ENCODE measurements around the gene DYNC2H1.
"Not testable (repeated sequence)": the region's sequence is repeated elsewhere in the genome, so short reads cannot be mapped to it uniquely, and the experiment has no call there.

The DYNC2H1 gene

DNA sequence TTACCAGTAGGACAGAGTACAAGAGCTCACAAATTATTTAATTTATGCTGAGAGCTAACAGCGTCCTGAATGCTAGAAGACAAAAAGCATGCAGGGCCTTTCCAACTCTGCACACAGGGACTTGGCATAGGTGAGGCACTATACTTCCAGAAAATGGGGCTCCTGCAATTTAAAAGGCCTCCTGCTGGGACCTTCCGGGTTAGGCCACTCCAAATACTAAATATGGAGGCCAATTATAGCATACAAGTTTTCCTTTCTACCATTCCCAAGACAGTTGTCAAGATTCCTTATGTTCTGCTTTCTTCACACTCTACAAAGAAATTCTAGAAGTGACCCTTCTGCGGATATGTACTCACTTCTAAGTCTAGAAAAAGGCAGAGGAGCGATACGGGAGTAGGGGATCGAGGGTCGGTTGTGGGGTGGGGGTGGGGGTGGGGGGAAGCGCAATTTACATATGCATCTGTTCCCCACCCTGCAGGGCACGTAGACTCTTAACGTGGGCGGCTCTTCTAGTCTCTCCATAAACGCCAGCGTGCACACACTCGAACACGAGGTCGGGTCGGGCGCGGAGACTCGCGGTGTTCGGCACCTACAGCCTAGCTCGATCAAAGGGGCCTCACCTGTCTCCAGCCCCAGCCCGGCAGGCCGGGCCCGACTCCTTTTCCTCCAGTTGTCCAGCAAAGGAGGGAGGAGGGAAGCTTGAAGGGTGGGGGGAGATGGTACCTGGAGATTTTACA is 18.0 kb upstream of the DYNC2H1 start:
- no peaks in the 10 kb centered on the region for H3K9me3 ChIP-seq (ENCODE audit: low read length)
- peak overlapping the region; percentile 91 for H3K4me3 ChIP-seq (ENCODE audit: low read length)
- no peaks in the 10 kb centered on the region for H3K27me3 ChIP-seq (ENCODE audit: insufficient read depth, low read length)
- H3K4me1 ChIP-seq (ENCODE audit: insufficient read depth, low read length) = peaks cover 13% of the 10 kb centered on the region
- H3K36me3 ChIP-seq (ENCODE audit: insufficient read depth, low read length) = peaks cover 17% of the 10 kb centered on the region
- peak overlapping the region; percentile 88 for H2AFZ ChIP-seq (ENCODE audit: low read depth, low read length)

DNA sequence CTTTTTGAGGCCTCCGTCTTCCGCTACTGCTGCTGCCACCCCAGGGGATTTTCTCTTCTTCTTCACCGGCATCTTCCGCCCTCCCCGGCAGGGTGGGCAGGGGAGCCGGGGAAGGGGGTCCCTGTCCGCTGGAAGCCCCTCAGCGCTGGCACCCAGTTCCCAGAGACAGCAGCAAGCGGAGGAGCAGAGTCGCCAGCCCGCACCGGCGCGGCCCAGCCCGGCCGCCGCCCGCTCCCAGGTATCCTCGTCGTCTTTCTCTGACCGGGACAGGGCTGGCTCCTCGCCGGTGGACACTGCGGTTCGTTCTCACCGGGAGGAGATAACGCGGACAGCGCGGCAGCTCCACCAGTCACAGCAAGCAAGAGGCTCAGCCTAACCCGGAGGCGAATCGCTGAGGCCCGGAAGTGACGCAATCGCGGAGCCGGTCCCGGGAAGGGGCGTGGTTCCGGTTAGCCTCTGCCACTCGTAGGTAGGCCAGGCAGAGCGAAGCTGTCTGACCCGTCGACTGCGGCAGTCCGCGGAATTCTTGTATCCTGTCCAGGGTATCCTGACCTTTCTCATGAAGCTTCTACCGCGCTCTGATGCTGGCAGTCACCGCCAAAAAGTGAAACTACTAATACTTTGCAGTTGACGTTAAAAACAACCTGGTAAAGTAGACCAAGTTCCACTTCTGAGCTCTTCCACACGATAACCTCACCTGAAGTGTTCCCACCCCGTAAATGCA is 17.3 kb upstream of the DYNC2H1 start, which contains the start of gene DCUN1D5:
DCUN1D5 (minus strand) TSS at position 360 of the 724 bp plus-strand sequence; CDS start at position 72, 288 bp downstream.
- Histone ChIP-seq H3K27me3 (ENCODE audit: insufficient read depth, low read length) (no peaks in the 10 kb centered on the region), H3K4me3 (ENCODE audit: low read length) (peak within 1 kb of the TSS; percentile 91), H2AFZ (ENCODE audit: low read depth, low read length) (peak within 1 kb of the TSS; percentile 88), H3K9me3 (ENCODE audit: low read length) (no peaks in the 10 kb centered on the region), H3K4me1 (ENCODE audit: insufficient read depth, low read length) (peaks cover 13% of the 10 kb centered on the region), H3K36me3 (ENCODE audit: insufficient read depth, low read length) (peaks cover 14% of the 10 kb centered on the region)

DNA sequence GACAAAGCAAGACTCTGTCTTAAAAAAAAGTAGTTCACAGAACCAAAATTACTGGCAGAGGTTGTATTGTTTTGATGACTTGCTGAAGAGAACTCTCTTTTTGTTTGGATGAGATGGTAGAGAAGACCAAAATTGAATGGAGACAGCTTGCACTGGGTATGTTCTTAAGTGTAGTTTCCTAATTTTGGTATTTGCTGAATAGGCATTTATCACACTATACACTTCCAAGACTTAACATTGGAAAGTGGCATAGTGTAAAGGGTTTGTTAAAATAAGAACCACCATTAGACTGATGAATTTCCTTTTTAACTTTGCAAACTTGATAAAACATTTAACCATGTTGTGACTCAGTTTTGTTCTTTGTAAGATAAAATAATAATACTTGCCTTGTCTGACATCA is 11.9 kb upstream of the DYNC2H1 start:
- no peaks in the 10 kb centered on the region for H3K4me1 ChIP-seq (ENCODE audit: insufficient read depth, low read length)
- no peak overlapping the region for H3K4me3 ChIP-seq (ENCODE audit: low read length)
- H3K36me3 ChIP-seq (ENCODE audit: insufficient read depth, low read length) = no peaks in the 10 kb centered on the region
- H3K9me3 ChIP-seq (ENCODE audit: low read length) = no peaks in the 10 kb centered on the region
- H2AFZ ChIP-seq (ENCODE audit: low read depth, low read length) = no peak overlapping the region
- no peaks in the 10 kb centered on the region for H3K27me3 ChIP-seq (ENCODE audit: insufficient read depth, low read length)

DNA sequence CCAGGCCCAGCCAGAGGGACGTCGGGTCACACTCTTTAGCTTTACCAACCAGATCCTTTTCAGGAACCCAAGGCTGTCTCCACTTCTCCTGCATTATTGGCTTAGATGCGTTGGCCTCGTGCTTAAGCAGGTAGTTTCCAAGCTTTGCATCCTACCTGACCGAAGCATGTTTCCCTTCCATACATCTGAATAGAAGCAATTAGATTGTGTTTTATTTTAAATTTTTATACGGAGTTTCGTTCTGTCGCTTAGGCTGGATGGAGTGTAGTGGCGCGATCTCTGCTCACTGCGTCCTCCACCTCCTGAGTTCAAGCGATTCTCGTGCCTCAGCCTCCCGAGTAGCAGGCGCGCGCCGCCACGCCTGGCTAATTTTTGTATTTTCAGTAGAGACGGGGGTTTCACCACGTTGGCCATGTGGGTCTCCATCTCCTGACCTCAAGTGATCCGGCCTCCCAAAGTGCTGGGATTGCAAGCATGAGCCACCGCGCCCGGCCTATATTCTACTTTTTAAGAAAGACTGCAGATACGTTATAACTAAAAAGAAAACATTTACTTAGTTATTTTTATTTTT is 677 bp downstream of the DYNC2H1 start:
- peak overlapping the region; percentile 70 for H2AFZ ChIP-seq (ENCODE audit: low read depth, low read length)
- peak overlapping the region; percentile 92 for H3K4me3 ChIP-seq (ENCODE audit: low read length)
- H3K4me1 ChIP-seq (ENCODE audit: insufficient read depth, low read length) = no peaks in the 10 kb centered on the region
- H3K36me3 ChIP-seq (ENCODE audit: insufficient read depth, low read length) = no peaks in the 10 kb centered on the region
- no peaks in the 10 kb centered on the region for H3K9me3 ChIP-seq (ENCODE audit: low read length)
- no peaks in the 10 kb centered on the region for H3K27me3 ChIP-seq (ENCODE audit: insufficient read depth, low read length)

DNA sequence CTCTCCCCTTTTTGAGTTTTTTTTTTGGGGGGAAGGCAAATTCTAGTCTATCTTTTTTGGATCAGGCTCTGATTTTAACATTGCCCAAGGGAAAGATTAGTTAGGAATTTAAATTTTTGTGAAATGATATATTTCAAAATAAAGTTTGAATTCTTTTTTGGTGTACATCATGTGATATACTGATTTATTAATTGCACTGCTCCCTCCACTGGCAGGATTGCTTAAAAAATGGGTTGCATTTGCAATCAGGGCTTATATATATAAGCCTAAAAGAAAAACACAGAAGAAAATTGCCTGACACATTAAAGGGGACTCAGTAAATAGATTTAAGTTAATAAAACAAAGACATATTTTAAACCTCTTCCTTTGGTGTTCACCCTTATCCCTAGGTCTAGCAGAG is 1.2 kb downstream of the DYNC2H1 start:
- Histone ChIP-seq H3K4me3 (ENCODE audit: low read length) (peak overlapping the region; percentile 92), H3K9me3 (ENCODE audit: low read length) (no peaks in the 10 kb centered on the region), H3K4me1 (ENCODE audit: insufficient read depth, low read length) (no peaks in the 10 kb centered on the region), H3K36me3 (ENCODE audit: insufficient read depth, low read length) (no peaks in the 10 kb centered on the region), H3K27me3 (ENCODE audit: insufficient read depth, low read length) (no peaks in the 10 kb centered on the region), H2AFZ (ENCODE audit: low read depth, low read length) (peak overlapping the region; percentile 70)

DNA sequence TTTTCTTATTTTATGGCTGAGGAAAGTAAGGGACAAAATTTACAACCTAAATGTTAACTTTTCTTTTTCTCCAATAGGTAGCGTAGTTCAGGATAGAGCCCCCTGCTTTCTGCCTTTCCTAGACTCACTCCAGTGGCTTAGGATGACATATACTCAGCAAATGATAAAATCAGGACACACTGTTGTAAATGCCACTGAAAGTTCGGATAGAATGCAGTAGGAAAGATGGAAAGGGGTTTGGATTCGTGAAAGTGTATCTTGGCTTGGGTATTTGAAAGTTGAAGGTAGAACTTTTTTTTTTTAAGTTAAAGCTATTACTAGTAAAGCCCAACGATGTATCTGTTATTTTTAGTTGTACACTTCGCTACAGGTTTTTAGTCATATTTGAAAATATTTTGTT is 2.2 kb downstream of the DYNC2H1 start:
- no peak overlapping the region for H2AFZ ChIP-seq (ENCODE audit: low read depth, low read length)
- H3K4me3 ChIP-seq (ENCODE audit: low read length) = no peak overlapping the region
- H3K4me1 ChIP-seq (ENCODE audit: insufficient read depth, low read length) = no peaks in the 10 kb centered on the region
- no peaks in the 10 kb centered on the region for H3K9me3 ChIP-seq (ENCODE audit: low read length)
- H3K36me3 ChIP-seq (ENCODE audit: insufficient read depth, low read length) = no peaks in the 10 kb centered on the region
- no peaks in the 10 kb centered on the region for H3K27me3 ChIP-seq (ENCODE audit: insufficient read depth, low read length)

DNA sequence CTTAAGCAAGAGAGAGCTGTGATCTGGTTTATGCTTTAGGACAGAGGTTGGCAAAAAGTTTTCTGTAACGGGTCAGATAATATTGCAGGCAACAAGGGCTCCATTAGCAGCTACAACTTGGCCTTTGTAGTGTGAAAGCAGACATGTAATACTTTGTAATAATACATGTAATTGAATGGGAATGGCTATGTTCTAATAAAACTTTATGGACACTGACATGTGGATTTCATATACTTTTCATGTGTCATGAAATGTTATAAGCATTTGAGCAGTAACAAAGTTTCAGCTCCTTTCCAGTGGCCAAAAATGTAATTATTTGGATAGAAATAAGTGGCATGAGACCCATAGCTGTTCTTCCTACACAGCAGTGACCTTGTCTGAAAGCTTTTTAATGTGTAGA is 3.1 kb downstream of the DYNC2H1 start:
- Histone ChIP-seq H3K27me3 (ENCODE audit: insufficient read depth, low read length) (no peaks in the 10 kb centered on the region), H3K9me3 (ENCODE audit: low read length) (no peaks in the 10 kb centered on the region), H3K36me3 (ENCODE audit: insufficient read depth, low read length) (no peaks in the 10 kb centered on the region), H3K4me3 (ENCODE audit: low read length) (no peak overlapping the region), H3K4me1 (ENCODE audit: insufficient read depth, low read length) (no peaks in the 10 kb centered on the region), H2AFZ (ENCODE audit: low read depth, low read length) (no peak overlapping the region)

DNA sequence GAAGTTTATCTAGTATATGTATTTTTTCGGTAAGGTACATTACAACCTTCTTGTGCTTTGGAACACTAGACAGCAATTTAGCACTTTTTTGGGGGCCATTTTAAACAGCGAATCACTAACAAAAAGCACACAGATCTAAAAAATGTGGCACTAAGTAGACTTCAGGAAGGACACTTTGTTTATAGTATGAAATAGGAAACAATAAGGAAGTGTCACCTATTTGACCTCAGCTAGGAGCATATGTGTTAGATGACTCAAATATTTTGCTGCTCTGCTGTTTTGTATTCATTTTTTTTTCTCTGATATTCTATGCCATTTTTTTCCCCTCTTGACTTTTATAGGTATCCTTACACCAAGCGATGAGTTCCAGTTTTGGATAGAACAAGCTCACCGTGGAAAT is 5.6 kb downstream of the DYNC2H1 start:
- Histone ChIP-seq H2AFZ (ENCODE audit: low read depth, low read length) (no peak overlapping the region), H3K4me1 (ENCODE audit: insufficient read depth, low read length) (no peaks in the 10 kb centered on the region), H3K36me3 (ENCODE audit: insufficient read depth, low read length) (peaks cover 5% of the 10 kb centered on the region), H3K27me3 (ENCODE audit: insufficient read depth, low read length) (no peaks in the 10 kb centered on the region), H3K9me3 (ENCODE audit: low read length) (no peaks in the 10 kb centered on the region), H3K4me3 (ENCODE audit: low read length) (no peak overlapping the region)

DNA sequence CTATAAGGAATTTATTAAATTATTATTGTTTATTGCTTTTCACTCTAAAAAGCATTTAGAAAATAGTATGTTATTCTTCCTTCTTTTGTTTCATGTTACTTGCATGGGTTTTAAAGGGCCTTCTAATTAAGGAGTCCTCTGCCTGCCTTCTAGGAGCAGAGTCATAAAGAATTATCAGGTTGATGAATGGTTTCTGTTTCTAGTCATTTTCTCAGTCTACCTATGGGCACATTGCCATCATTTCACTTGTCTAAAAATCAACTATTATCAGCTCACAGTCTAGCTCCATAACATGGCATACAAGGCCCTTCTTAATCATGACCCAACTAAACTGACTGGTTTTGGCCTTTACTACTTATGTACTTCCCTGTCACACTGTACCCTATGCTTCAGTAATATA is 16.2 kb downstream of the DYNC2H1 start:
- Histone ChIP-seq H3K36me3 (ENCODE audit: insufficient read depth, low read length) (peaks cover 37% of the 10 kb centered on the region), H3K4me3 (ENCODE audit: low read length) (no peak overlapping the region), H3K9me3 (ENCODE audit: low read length) (no peaks in the 10 kb centered on the region), H3K4me1 (ENCODE audit: insufficient read depth, low read length) (no peaks in the 10 kb centered on the region), H2AFZ (ENCODE audit: low read depth, low read length) (no peak overlapping the region), H3K27me3 (ENCODE audit: insufficient read depth, low read length) (no peaks in the 10 kb centered on the region)

DNA sequence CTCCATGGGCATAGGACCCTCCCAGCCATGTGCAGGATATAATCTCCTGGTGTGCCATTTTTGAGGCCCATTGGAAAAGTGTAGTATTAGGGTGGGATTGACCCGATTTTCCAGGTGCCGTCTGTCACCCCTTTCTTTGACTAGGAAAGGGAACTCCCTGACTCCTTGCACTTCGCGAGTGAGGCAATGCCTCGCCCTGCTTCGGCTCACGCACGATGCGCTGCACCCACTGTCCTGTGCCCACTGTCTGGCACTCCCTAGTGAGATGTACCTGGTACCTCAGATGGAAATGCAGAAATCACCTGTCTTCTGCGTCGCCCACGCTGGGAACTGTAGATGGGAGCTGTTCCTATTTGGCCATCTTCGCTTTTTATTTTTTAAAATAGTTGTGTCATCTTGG is 32.8 kb downstream of the DYNC2H1 start:
- not testable (repeated sequence) for H3K9me3 ChIP-seq (ENCODE audit: low read length); H3K4me3 ChIP-seq (ENCODE audit: low read length); H3K36me3 ChIP-seq (ENCODE audit: insufficient read depth, low read length); H2AFZ ChIP-seq (ENCODE audit: low read depth, low read length); H3K4me1 ChIP-seq (ENCODE audit: insufficient read depth, low read length); H3K27me3 ChIP-seq (ENCODE audit: insufficient read depth, low read length)

DNA sequence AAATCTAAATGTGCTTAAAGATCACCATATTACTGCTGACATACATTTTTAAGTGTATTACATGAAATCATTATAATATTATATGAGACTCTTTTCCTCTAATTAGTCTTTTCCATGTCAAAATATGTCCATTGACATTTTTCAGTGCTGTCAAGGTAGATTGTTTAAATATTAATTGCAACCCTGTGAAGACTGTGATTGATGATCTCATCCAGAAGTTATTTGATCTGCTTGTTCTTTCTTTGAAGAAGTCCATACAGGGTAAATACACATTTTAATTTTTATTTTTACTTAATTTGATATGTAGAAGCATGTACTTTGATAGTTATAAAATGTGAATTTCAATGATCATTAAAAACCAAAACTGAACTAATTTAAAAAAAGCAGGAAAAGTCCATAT is 38.4 kb downstream of the DYNC2H1 start:
- no peak overlapping the region for H2AFZ ChIP-seq (ENCODE audit: low read depth, low read length)
- no peaks in the 10 kb centered on the region for H3K9me3 ChIP-seq (ENCODE audit: low read length)
- H3K36me3 ChIP-seq (ENCODE audit: insufficient read depth, low read length) = peaks cover 14% of the 10 kb centered on the region

DNA sequence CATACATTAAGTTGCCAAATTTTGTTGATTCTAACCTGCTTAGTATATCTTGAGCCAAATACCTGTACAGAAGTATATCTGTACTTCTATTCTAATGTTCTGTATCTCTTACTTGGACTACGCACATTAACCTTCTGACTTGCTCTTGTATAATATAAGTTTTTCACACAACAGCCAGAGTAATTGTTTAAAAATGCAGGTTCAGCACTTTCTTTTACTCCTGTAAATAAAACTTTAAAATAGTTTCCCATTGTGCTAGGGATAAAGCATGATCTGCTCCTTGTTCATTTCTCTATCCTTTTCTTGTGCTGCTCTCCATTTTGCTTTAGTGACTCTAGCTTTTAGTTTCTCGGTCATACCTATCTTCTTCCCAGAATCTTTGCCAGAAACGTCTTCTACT is 48.3 kb downstream of the DYNC2H1 start:
- no peak overlapping the region for H2AFZ ChIP-seq (ENCODE audit: low read depth, low read length)
- H3K9me3 ChIP-seq (ENCODE audit: low read length) = no peaks in the 10 kb centered on the region
- H3K36me3 ChIP-seq (ENCODE audit: insufficient read depth, low read length) = peaks cover 35% of the 10 kb centered on the region
- H3K4me3 ChIP-seq (ENCODE audit: low read length) = no peak overlapping the region
- H3K4me1 ChIP-seq (ENCODE audit: insufficient read depth, low read length) = no peaks in the 10 kb centered on the region
- no peaks in the 10 kb centered on the region for H3K27me3 ChIP-seq (ENCODE audit: insufficient read depth, low read length)

More for the DNA sequence above, 38.4 kb downstream of the DYNC2H1 start:
- Histone ChIP-seq H3K4me1 (ENCODE audit: insufficient read depth, low read length) (no peaks in the 10 kb centered on the region), H3K27me3 (ENCODE audit: insufficient read depth, low read length) (no peaks in the 10 kb centered on the region), H3K4me3 (ENCODE audit: low read length) (no peak overlapping the region)

DNA sequence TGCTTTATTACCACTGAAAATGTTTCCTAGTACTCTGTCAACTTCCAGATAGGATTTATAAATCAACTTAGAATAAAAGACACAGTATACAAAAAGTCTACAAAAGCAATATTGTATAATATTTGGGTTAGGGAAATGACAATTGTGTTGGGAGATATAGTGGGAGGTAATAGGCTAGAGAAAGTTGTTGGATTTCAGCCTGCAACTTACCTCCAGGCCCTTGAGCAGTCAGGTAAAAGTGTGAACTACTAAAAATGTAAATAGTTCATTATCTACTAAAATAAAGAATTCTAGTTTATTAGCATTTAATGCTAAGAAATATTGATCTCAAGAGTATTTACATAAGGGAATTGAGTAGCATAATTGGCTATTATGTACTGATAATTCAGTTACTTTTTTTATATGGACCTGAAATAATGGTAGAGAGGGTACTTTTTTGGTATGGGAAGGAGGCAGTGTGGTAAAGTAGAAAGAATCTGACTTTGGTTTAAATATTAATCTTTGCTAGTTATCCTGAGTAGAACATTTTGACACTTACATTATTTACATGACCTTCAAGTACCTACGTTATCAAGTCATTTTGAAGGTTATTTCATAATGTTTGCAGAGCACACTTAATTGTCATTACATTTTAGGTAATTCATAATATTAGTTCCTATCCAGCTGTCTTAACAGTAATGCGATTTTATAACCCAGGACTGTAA is 55.0 kb downstream of the DYNC2H1 start:
- H3K4me3 ChIP-seq (ENCODE audit: low read length) = no peak overlapping the region
- H3K9me3 ChIP-seq (ENCODE audit: low read length) = no peaks in the 10 kb centered on the region
- H3K27me3 ChIP-seq (ENCODE audit: insufficient read depth, low read length) = no peaks in the 10 kb centered on the region
- peaks cover 39% of the 10 kb centered on the region for H3K36me3 ChIP-seq (ENCODE audit: insufficient read depth, low read length)
- no peaks in the 10 kb centered on the region for H3K4me1 ChIP-seq (ENCODE audit: insufficient read depth, low read length)
- no peak overlapping the region for H2AFZ ChIP-seq (ENCODE audit: low read depth, low read length)

Data from neuron (in vitro differentiated cells).